ENCODE results near the gene UBTD2. TPM values are rescaled to one million over a fixed set of nuclear protein-coding genes. Genes with fewer than 3 reads are reported as not detected.

The UBTD2 gene
- total and polyA plus RNA-seq, 10 of the 15 experiments (the other 5 are each of a cell fraction or from before 2014, with no cell fraction given) = 7.7 to 30.5 (median 19.4) TPM

DNA sequence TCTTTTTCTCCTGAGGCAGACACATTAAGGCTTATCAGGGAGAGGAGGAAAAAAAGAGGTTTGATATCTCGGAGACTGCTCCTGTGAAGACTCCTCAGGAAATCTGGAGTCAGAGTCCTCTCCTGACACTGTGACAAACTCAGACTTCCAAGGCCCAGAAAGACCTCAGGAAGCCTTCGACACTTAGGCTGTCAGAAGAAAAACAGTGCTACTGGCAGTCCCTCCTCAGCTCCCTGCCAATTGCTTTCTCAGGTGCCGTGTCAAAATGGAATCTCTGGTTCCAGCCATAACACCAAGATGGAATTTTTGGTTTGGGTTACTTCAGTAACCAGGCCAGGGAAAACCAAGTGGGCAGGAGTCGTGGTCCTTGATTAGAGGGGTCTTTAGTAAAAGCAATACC lies 99.7 kb downstream of the UBTD2 start:
- RAD21 ChIA-PET (ENCODE audit: unreplicated experiment) = interaction anchor here (1.9 to 7.7 kb wide), 5 partner anchors 9 to 78 kb away, joined by 7 to 158 read pairs (median 65); no protein-coding TSS in a partner anchor
- CTCF ChIA-PET = interaction anchor here (0.6 to 8.0 kb wide), 8 partner anchors 10 to 242 kb away, joined by 3 to 162 read pairs (median 4); no protein-coding TSS in a partner anchor
- WGBS (ENCODE audit: insufficient coverage, insufficient replicate concordance, low lambda C conversion rate, missing lambda C conversion rate) = 79% methylated on average over 4 of the region's 4 CpGs

More for the DNA sequence above, 99.7 kb downstream of the UBTD2 start:
- H3K9ac ChIP-seq (ENCODE audit: control insufficient read depth, insufficient read depth, low read length) = peak overlapping the region; percentile 95
- H3K27me3 ChIP-seq (replicated peaks in 1 of 2; ENCODE audit: control insufficient read depth in 2 of 2, insufficient read depth in 2 of 2, low read length in 1 of 2) = no peaks in the 10 kb centered on the region
- ATAC-seq (no peak), FAIRE-seq (no peak), DNase-seq (ENCODE audit: low read depth, low spot score) (no peak)
- intact Hi-C loops (cut with micrococcal nuclease; ENCODE audit: unreplicated experiment) = loop anchor here (10.0 kb wide), 1 partner anchor 191 kb away; no protein-coding TSS in a partner anchor
- H3K27ac ChIP-seq (ENCODE audit: control insufficient read depth, insufficient read depth) = peak overlapping the region; percentile 68
- peaks cover 87% of the 10 kb centered on the region for H3K79me2 ChIP-seq (ENCODE audit: control insufficient read depth, insufficient read depth, low read length)
- H4K20me1 ChIP-seq (ENCODE audit: control insufficient read depth, insufficient read depth) = no peaks in the 10 kb centered on the region
- in situ Hi-C loops (cut with MboI) = no loop called here
- H3K9me3 ChIP-seq (replicated peaks; ENCODE audit: control insufficient read depth, insufficient read depth, low read length) = no peaks in the 10 kb centered on the region; the same call in 2 of the 3 replicates
- peaks cover 48% of the 10 kb centered on the region for H3K4me1 ChIP-seq (ENCODE audit: control insufficient read depth, insufficient read depth, low read length)
- TF ChIP-seq FOXK2 (IDR thresholded peaks at IDR 0.05) = no peak
- no peak for TF ChIP-seq BCL11A (IDR thresholded peaks at IDR 0.05; ENCODE audit: low read depth, low read length)
- TF ChIP-seq, protein P1, sequence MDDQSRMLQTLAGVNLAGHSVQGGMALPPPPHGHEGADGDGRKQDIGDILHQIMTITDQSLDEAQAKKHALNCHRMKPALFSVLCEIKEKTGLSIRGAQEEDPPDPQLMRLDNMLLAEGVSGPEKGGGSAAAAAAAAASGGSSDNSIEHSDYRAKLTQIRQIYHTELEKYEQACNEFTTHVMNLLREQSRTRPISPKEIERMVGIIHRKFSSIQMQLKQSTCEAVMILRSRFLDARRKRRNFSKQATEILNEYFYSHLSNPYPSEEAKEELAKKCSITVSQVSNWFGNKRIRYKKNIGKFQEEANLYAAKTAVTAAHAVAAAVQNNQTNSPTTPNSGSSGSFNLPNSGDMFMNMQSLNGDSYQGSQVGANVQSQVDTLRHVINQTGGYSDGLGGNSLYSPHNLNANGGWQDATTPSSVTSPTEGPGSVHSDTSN (IDR thresholded peaks at IDR 0.05; ENCODE audit: insufficient replicate concordance, low read depth, low read length) = no peak
- TF ChIP-seq EGR1 (IDR thresholded peaks at IDR 0.05; ENCODE audit: borderline replicate concordance in 1 of 2, low read depth in 2 of 2, low read length in 2 of 2) = no peak
- TF ChIP-seq TAF1 (IDR thresholded peaks at IDR 0.05; ENCODE audit: borderline replicate concordance, low read depth, low read length) = no peak
- no peak for TF ChIP-seq MEF2B (IDR thresholded peaks at IDR 0.05; ENCODE audit: partially characterized antibody, poor library complexity, severe bottlenecking)
- no peak for TF ChIP-seq CHD4 (IDR thresholded peaks at IDR 0.05)
- no peak for TF ChIP-seq BMI1 (IDR thresholded peaks at IDR 0.05; ENCODE audit: borderline replicate concordance)
- no peak for TF ChIP-seq KAT2A (conservative IDR thresholded peaks at IDR 0.05; ENCODE audit: control insufficient read depth, low read depth, low read length)
- no peak for TF ChIP-seq IKZF2 (IDR thresholded peaks at IDR 0.05)
- no peak for TF ChIP-seq POLR2AphosphoS5 (IDR thresholded peaks at IDR 0.05; ENCODE audit: low read length)
- TF ChIP-seq, protein P2, sequence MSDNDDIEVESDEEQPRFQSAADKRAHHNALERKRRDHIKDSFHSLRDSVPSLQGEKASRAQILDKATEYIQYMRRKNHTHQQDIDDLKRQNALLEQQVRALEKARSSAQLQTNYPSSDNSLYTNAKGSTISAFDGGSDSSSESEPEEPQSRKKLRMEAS (IDR thresholded peaks at IDR 0.05; ENCODE audit: low read depth, low read length) = no peak
- TF ChIP-seq KLF5 (IDR thresholded peaks at IDR 0.05; ENCODE audit: partially characterized antibody) = no peak
- ChIA-PET POLR2A (interaction anchor here (0.8 to 8.0 kb wide), 3 partner anchors 9 to 72 kb away, joined by 3 to 115 read pairs (median 104); no protein-coding TSS in a partner anchor), SMC1A (ENCODE audit: uncharacterized antibody, unreplicated experiment) (interaction anchor here (0.8 to 10.5 kb wide), 11 partner anchors 9 to 272 kb away, joined by 3 to 165 read pairs (median 6); no protein-coding TSS in a partner anchor)
- H3K36me3 ChIP-seq (ENCODE audit: control insufficient read depth in 2 of 2, insufficient read depth in 2 of 2, low read length in 1 of 2) = peaks cover 0 to 6% of the 10 kb centered on the region in 2 experiments; a peak in 1 of 4 replicates
- BruUV-seq (replicated peaks) = no TSS peak
- peak overlapping the region; percentile 73 for H3K4me2 ChIP-seq (ENCODE audit: control insufficient read depth, insufficient read depth)
- H3K4me3 ChIP-seq = peak overlapping the region; percentile 89; the same call in 1 of the 2 replicates
- no peak overlapping the region for H2AFZ ChIP-seq (ENCODE audit: control insufficient read depth, low read depth, low read length)
